Measurements from ENCODE around the gene CD55. TPM values are rescaled to one million over a fixed set of nuclear protein-coding genes. Genes with fewer than 3 reads are reported as not detected.

Gene CD55, protein sequence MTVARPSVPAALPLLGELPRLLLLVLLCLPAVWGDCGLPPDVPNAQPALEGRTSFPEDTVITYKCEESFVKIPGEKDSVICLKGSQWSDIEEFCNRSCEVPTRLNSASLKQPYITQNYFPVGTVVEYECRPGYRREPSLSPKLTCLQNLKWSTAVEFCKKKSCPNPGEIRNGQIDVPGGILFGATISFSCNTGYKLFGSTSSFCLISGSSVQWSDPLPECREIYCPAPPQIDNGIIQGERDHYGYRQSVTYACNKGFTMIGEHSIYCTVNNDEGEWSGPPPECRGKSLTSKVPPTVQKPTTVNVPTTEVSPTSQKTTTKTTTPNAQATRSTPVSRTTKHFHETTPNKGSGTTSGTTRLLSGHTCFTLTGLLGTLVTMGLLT
- 100 to 1,000 TPM; 160 to 293 TPM for total RNA-seq
- 100 to 1,000 TPM; 243 to 267 TPM for polyA plus RNA-seq
- long read RNA-seq, donor 1, partial matches to known transcripts: 28 of 38 reads
- long read RNA-seq, donor 1, other reads (novel, unspliced or antisense): 10 of 38 reads
- long read RNA-seq, donor 2: 0 reads
- long read RNA-seq, donor 3, partial matches to known transcripts: 10 of 22 reads
- long read RNA-seq, donor 3, other reads (novel, unspliced or antisense): 12 of 22 reads
- long read RNA-seq, donor 4, partial matches to known transcripts: 7 of 7 reads
- long read RNA-seq, donor 4, other reads (novel, unspliced or antisense): 0 of 7 reads
- long read RNA-seq, donor 5, partial matches to known transcripts: 25 of 36 reads
- long read RNA-seq, donor 5, other reads (novel, unspliced or antisense): 11 of 36 reads

DNA sequence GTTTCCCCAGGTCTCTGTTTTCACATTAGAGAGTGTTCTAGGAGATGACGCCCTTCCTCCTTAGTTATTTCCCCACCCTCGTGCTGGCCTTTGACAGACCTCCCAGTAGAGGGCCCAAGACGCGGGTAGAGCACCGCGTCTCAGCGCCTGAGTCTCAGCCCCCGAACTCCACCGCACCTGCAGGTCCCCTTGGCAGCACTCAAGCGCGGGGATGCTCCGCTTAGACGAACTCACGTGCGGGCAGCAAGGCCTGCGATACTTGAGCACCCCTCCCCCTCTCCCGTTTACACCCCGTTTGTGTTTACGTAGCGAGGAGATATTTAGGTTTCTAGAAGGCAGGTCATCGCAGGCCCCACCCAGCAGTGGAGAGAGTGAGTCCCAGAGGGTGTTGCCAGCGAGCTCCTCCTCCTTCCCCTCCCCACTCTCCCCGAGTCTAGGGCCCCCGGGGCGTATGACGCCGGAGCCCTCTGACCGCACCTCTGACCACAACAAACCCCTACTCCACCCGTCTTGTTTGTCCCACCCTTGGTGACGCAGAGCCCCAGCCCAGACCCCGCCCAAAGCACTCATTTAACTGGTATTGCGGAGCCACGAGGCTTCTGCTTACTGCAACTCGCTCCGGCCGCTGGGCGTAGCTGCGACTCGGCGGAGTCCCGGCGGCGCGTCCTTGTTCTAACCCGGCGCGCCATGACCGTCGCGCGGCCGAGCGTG, at the start of gene CD55:
Gene CD55, plus strand, starts transcription at position 600 of the 711 bp plus-strand sequence. Its CDS starts 88 bp downstream, at position 688.
- peak; percentile 78 to 86 (median 86) for DNase-seq
- TF ChIP-seq, protein P1, sequence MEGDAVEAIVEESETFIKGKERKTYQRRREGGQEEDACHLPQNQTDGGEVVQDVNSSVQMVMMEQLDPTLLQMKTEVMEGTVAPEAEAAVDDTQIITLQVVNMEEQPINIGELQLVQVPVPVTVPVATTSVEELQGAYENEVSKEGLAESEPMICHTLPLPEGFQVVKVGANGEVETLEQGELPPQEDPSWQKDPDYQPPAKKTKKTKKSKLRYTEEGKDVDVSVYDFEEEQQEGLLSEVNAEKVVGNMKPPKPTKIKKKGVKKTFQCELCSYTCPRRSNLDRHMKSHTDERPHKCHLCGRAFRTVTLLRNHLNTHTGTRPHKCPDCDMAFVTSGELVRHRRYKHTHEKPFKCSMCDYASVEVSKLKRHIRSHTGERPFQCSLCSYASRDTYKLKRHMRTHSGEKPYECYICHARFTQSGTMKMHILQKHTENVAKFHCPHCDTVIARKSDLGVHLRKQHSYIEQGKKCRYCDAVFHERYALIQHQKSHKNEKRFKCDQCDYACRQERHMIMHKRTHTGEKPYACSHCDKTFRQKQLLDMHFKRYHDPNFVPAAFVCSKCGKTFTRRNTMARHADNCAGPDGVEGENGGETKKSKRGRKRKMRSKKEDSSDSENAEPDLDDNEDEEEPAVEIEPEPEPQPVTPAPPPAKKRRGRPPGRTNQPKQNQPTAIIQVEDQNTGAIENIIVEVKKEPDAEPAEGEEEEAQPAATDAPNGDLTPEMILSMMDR (IDR thresholded peaks at IDR 0.05; ENCODE audit: control extremely low read depth, extremely low read depth): no peak
- WGBS, 2 donors: 0 to 1% methylated on average over 53 of the region's 53 CpGs

DNA sequence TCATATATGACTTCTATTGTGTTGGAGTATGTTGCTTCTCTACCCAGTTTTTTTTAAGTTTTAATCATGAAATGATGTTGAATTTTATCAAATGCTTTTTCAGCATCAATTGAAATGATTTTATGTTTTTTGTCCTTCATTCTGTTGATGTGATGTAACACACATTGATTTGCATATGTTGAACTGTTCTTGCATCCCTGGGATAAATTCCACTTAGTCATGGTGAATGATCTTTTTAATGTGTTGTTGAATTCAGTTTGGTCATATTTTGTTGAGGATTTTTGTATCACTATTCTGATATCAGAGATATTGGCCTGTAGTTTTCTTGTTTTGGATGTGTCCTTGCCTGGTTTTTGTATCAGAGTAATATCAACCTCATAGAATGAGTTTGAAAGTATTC, 46.6 kb upstream of the CD55 start:
- Histone ChIP-seq H3K27me3 (ENCODE audit: control insufficient read depth in 3 of 3, insufficient read depth in 3 of 3, low read length in 2 of 3) (no peaks in the 10 kb centered on the region), H3K9me3 (ENCODE audit: control insufficient read depth in 4 of 4, insufficient read depth in 3 of 4, low read length in 3 of 4) (no peaks in the 10 kb centered on the region)

More for the DNA sequence above, at the start of gene CD55:
- Histone ChIP-seq H3K9me3 (ENCODE audit: control insufficient read depth in 4 of 4, insufficient read depth in 3 of 4, low read length in 3 of 4) (no peaks in the 10 kb centered on the region), H3K27ac (ENCODE audit: low read depth in 1 of 2, low read length in 1 of 2) (peak within 1 kb of the TSS; percentile 92 to 97), H3K4me3 (peak within 1 kb of the TSS; percentile 98), H3K9ac (ENCODE audit: insufficient read depth in 1 of 2, low read length in 2 of 2) (peak within 1 kb of the TSS; percentile 69 to 81), H3K4me1 (ENCODE audit: control insufficient read depth in 5 of 5, insufficient read depth in 5 of 5, low read length in 5 of 5) (peaks cover 0 to 15% (median 11%) of the 10 kb centered on the region in 5 donors), H3K27me3 (ENCODE audit: control insufficient read depth in 3 of 3, insufficient read depth in 3 of 3, low read length in 2 of 3) (peaks cover 0 to 8% (median 3%) of the 10 kb centered on the region in 3 donors), H3K36me3 (ENCODE audit: control insufficient read depth in 4 of 4, insufficient read depth in 4 of 4, low read length in 4 of 4) (peaks cover 0 to 5% (median 1%) of the 10 kb centered on the region in 4 donors)
- ATAC-seq (ENCODE audit: insufficient read depth, low FRiP score): peak; percentile 93

DNA sequence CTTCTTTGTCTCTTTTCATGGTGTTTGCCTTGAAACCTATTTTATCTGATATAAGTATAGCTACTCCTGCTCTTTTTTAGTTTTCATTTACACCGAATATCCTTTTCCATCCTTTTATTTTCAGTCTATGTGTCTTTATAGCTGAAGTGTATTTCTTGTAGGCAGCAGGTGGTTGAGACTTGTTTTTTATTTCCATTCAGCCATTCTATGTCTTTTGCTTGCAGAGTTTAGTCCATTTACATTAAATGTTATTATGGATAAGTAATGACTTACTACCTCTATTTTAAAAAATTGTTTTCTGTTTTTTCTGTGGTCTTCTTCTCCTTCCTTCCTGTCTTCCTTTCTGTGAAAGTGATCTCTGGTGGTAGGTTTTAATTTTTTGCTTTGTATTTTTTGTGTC, 45.0 kb upstream of the CD55 start:
- Histone ChIP-seq H3K9me3 (ENCODE audit: control insufficient read depth in 4 of 4, insufficient read depth in 3 of 4, low read length in 3 of 4) (no peaks in the 10 kb centered on the region), H3K27ac (ENCODE audit: low read depth in 1 of 2, low read length in 1 of 2) (no peak overlapping the region), H3K4me1 (ENCODE audit: control insufficient read depth in 5 of 5, insufficient read depth in 5 of 5, low read length in 5 of 5) (no peaks in the 10 kb centered on the region), H3K9ac (ENCODE audit: insufficient read depth in 1 of 2, low read length in 2 of 2) (no peak overlapping the region), H3K4me3 (no peak overlapping the region), H3K36me3 (ENCODE audit: control insufficient read depth in 4 of 4, insufficient read depth in 4 of 4, low read length in 4 of 4) (no peaks in the 10 kb centered on the region), H3K27me3 (ENCODE audit: control insufficient read depth in 3 of 3, insufficient read depth in 3 of 3, low read length in 2 of 3) (no peaks in the 10 kb centered on the region)
- WGBS, 2 donors: 93 to 94% methylated on average over 1 of the region's 1 CpG
- TF ChIP-seq, protein P1 (IDR thresholded peaks at IDR 0.05; ENCODE audit: control extremely low read depth, extremely low read depth): no peak
- DNase-seq: no peak
- ATAC-seq (ENCODE audit: insufficient read depth, low FRiP score): no peak

More for the DNA sequence above, 46.6 kb upstream of the CD55 start:
- no peaks in the 10 kb centered on the region for H3K4me1 ChIP-seq (ENCODE audit: control insufficient read depth in 5 of 5, insufficient read depth in 5 of 5, low read length in 5 of 5)
- no peak for ATAC-seq (ENCODE audit: insufficient read depth, low FRiP score)
- no peak overlapping the region for H3K9ac ChIP-seq (ENCODE audit: insufficient read depth in 1 of 2, low read length in 2 of 2)
- H3K36me3 ChIP-seq (ENCODE audit: control insufficient read depth in 4 of 4, insufficient read depth in 4 of 4, low read length in 4 of 4): no peaks in the 10 kb centered on the region
- no peak overlapping the region for H3K4me3 ChIP-seq
- TF ChIP-seq, protein P1 (IDR thresholded peaks at IDR 0.05; ENCODE audit: control extremely low read depth, extremely low read depth): no peak
- H3K27ac ChIP-seq (ENCODE audit: low read depth in 1 of 2, low read length in 1 of 2): no peak overlapping the region
- DNase-seq: no peak
